ENCODE results near the gene SPSB2. TPM values are rescaled to one million over a fixed set of nuclear protein-coding genes. Genes with fewer than 3 reads are reported as not detected.
"Not testable (repeated sequence)": the region's sequence is repeated elsewhere in the genome, so short reads cannot be mapped to it uniquely, and the experiment has no call there.

SPSB2 gene
- total RNA-seq, 1 donor from 2014 or later: 14.5 TPM

DNA sequence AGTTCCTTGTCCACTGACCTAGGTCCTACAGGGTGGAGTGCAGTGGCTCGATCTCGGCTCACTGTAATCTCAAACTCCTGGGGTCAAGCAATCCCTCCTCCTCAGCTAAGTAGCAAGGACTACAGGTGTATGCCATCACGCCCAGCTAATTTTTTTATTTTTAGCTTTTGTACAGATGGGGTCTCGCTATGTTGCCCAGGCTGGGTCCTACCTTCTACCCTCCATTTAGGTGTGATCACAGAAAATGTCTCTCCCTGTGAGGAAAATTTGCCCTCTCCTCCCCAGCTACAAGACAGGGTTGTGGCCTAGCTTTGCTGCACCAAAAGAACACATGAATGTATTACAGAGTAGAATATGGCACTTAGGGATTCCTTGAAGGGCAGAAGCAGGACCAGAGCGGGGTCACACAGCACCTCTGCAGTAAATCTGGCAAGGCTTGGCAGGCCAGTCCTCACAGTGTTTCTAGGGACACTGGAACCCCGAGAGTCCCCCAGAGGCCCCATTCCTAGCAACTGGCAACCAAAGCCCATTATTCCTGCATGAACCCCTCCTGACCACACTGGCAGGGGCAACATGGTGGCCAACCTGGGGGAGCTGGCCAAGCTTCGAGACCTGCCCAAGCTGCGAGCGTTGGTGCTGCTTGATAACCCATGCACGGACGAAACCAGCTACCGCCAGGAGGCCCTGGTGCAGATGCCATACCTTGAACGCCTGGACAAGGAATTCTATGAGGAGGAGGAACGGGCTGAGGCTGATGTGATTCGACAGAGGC is 39.2 kb upstream of the SPSB2 start:
- Histone ChIP-seq H3K27me3 (no peaks in the 10 kb centered on the region), H3K27ac (peak overlapping the region in 1 of 2 donors; percentile 40), H3K4me3 (no peak overlapping the region), H3K9me3 (no peaks in the 10 kb centered on the region), H3K4me1 (peaks cover 4 to 11% of the 10 kb centered on the region in 2 donors), H3K36me3 (peaks cover 1 to 10% of the 10 kb centered on the region in 2 donors)
- intact Hi-C loops (cut with DNase I): no loop called here
- no peak for DNase-seq (ENCODE audit: low spot score in 2 of 2)
- TF ChIP-seq, protein P1, sequence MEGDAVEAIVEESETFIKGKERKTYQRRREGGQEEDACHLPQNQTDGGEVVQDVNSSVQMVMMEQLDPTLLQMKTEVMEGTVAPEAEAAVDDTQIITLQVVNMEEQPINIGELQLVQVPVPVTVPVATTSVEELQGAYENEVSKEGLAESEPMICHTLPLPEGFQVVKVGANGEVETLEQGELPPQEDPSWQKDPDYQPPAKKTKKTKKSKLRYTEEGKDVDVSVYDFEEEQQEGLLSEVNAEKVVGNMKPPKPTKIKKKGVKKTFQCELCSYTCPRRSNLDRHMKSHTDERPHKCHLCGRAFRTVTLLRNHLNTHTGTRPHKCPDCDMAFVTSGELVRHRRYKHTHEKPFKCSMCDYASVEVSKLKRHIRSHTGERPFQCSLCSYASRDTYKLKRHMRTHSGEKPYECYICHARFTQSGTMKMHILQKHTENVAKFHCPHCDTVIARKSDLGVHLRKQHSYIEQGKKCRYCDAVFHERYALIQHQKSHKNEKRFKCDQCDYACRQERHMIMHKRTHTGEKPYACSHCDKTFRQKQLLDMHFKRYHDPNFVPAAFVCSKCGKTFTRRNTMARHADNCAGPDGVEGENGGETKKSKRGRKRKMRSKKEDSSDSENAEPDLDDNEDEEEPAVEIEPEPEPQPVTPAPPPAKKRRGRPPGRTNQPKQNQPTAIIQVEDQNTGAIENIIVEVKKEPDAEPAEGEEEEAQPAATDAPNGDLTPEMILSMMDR (IDR thresholded peaks at IDR 0.05): no peak

- Histone ChIP-seq H3K4me3 (no peak overlapping the region), H3K27ac (no peak overlapping the region), H3K9me3 (no peaks in the 10 kb centered on the region), H3K36me3 (peaks cover 0 to 4% of the 10 kb centered on the region in 2 donors), H3K4me1 (peaks cover 4 to 5% of the 10 kb centered on the region in 2 donors), H3K27me3 (no peaks in the 10 kb centered on the region)
- no peak for DNase-seq (ENCODE audit: low spot score in 2 of 2)
- TF ChIP-seq, protein P1 (IDR thresholded peaks at IDR 0.05): no peak
- intact Hi-C loops (cut with DNase I): no loop called here
Observed at GRCh38 chr12:6909421-6910145, 36.5 kb upstream of the SPSB2 start.

DNA sequence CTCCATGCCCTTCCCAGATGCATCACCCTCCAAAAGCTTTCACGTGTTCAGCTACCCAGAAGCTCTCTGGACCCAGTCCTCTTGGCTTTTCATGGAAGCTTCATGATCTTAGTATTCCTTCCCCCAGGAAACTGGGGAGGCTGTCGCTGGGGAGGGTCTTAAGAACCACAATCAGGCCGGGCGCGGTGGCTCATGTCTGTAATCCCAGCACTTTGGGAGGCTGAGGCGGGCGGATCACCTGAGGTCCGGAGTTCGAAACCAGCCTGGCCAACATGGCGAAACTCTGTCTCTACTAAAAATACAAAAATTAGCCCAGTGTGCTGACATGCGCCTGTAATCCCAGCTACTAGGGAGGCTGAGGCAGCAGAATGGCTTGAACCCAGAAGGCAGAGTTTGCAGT is 35.0 kb upstream of the SPSB2 start:
- intact Hi-C loops (cut with DNase I); H3K27me3 ChIP-seq; DNase-seq (ENCODE audit: low spot score in 2 of 2); H3K4me1 ChIP-seq; H3K36me3 ChIP-seq; H3K4me3 ChIP-seq; H3K9me3 ChIP-seq; H3K27ac ChIP-seq: not testable (repeated sequence)

DNA sequence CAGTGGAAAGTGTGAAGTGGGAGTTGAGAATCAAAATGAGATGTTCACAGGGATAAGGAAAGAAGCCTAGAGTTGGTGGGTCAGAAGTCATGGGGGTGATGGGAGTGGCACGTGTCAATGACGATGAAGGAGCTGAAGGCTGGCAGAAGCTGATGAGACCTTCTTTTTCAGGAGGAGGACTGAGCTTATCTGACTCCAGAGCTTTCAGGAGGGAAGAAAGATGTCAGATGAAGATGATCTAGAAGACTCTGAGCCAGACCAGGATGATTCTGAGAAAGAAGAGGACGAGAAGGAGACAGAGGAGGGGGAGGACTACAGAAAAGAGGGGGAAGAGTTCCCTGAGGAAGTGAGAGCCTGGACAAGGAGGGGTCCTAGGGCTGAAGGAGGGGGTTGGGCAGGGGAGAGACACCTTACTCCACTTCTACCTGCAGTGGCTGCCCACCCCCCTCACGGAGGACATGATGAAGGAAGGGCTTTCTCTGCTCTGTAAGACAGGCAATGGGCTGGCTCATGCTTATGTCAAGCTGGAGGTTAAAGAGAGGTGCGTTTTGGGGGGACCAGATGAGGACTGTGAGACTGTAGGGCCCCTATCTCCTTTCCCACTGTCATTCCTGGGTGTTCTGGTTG is 32.4 kb upstream of the SPSB2 start:
- TF ChIP-seq, protein P1 (IDR thresholded peaks at IDR 0.05): no peak
- Histone ChIP-seq H3K27ac (peak overlapping the region; percentile 73 to 82), H3K9me3 (no peaks in the 10 kb centered on the region), H3K4me3 (peak overlapping the region; percentile 58 to 81), H3K36me3 (peaks cover 0 to 4% of the 10 kb centered on the region in 2 donors), H3K4me1 (peaks cover 0 to 5% of the 10 kb centered on the region in 2 donors), H3K27me3 (no peaks in the 10 kb centered on the region)
- no peak for DNase-seq (ENCODE audit: low spot score in 2 of 2)
- intact Hi-C loops (cut with DNase I): no loop called here

DNA sequence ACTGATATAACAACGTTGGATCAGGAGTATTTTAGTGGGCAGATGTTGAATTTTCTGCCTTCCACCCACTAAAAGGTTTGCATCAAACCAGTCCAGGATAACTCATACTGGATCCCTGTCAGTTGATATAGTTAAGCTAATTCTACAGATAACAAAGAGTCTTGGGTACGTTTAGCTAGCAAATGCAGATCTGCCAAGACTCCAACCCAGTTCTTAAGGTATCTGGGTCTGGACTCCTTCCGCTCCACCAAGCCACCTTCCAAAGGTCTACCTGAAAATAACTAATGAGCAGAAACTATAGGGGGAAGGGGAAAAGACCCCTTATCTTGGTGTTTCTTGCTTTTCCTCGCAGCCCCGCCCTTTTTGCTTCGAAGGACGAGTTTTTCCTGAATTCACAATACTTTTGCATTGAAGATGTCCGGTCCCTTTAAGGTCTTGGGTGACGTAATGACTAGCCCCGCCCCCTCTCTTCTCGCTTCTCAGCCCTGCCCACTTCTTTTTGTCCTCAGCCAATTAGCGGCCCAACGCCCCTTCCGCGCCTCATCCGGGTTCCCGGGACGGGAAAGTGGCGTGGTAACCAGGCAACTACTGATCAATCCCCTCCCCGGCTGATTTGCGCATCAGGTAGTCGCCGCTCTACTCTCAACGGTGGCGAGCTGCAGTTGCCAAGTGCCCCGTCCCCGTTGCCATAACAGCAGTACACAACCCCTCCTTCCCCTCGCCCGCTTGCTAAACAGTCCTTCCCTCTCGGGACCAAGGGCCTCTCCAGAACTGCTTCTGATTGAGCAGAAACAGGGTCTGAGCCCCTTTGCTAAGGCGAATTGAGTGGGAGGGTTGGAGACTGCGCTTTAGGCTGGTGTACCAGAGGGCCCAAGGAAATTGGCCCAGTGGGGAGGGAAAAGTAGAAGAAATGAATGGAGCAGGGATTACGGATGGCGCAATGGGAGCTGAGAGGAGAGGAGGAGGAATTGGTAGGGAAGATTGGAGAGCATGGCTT is 31.5 kb upstream of the SPSB2 start, which contains the start of gene LRRC23:
TSS of gene LRRC23 (plus strand) at position 543 of the 997 bp plus-strand sequence. CDS start 812 bp downstream, outside the sequence.
- H3K27me3 ChIP-seq: no peaks in the 10 kb centered on the region

More for the DNA sequence above, 31.5 kb upstream of the SPSB2 start, which contains the start of gene LRRC23:
- DNase-seq (ENCODE audit: low spot score in 2 of 2): peak; percentile 89 to 99
- TF ChIP-seq, protein P1 (IDR thresholded peaks at IDR 0.05): no peak
- Histone ChIP-seq H3K4me1 (peaks cover 0 to 5% of the 10 kb centered on the region in 2 donors), H3K9me3 (no peaks in the 10 kb centered on the region), H3K36me3 (peaks cover 0 to 4% of the 10 kb centered on the region in 2 donors), H3K27ac (peak within 1 kb of the TSS; percentile 73 to 82), H3K4me3 (peak within 1 kb of the TSS; percentile 58 to 81)
- intact Hi-C loops (cut with DNase I): loop anchor here (1.0 kb wide), 3 partner anchors 13 to 37 kb away; partner anchors contain the start of genes SPSB2 and TPI1

Measured in ascending aorta (tissue), 2 donors.